Brain microvascular endothelial cell (primary cell): ENCODE measurements around the gene FNDC3B.

Experiments used
- DNase-seq: peaks from one replicate; pipeline ENCODE4 v3.0.0-alpha.2; 2020
- H3K27ac ChIP-seq: fragments of 250-450 bp; sonication (Bioruptor Pico); 2 replicates; pipeline ENCODE4 v1.5.1; 2020; ENCODE audit warnings: mild to moderate bottlenecking, moderate library complexity
- H3K27me3 ChIP-seq: fragments of 250-450 bp; sonication (Bioruptor Pico); replicated peaks from 2 replicates; pipeline ENCODE4 v1.5.1; 2020; ENCODE audit warnings: mild to moderate bottlenecking
- H3K36me3 ChIP-seq: fragments of 250-450 bp; sonication (Bioruptor Pico); replicated peaks from 2 replicates; pipeline ENCODE4 v1.5.1; 2020; ENCODE audit warnings: mild to moderate bottlenecking
- H3K4me3 ChIP-seq: 2 replicates; pipeline ENCODE4 v1.5.1; 2011; ENCODE audit warnings: low read depth, mild to moderate bottlenecking, control low read depth, low read length, moderate library complexity
- in situ Hi-C: cut with HindIII; loops from 2 replicates; pipeline ENCODE4 v1.10.0; 2017; ENCODE audit warnings: low sequenced_read_pairs, low pct_ligation_motif_present
- TF ChIP-seq, protein P1 (sequence below): IDR thresholded peaks from 2 replicates; pipeline ENCODE4 v1.5.1; 2011; ENCODE audit warnings: low read depth, mild to moderate bottlenecking, moderate library complexity, low read length, control low read depth, inconsistent platforms; ENCODE audit errors: missing control alignments

Gene FNDC3B

DNA sequence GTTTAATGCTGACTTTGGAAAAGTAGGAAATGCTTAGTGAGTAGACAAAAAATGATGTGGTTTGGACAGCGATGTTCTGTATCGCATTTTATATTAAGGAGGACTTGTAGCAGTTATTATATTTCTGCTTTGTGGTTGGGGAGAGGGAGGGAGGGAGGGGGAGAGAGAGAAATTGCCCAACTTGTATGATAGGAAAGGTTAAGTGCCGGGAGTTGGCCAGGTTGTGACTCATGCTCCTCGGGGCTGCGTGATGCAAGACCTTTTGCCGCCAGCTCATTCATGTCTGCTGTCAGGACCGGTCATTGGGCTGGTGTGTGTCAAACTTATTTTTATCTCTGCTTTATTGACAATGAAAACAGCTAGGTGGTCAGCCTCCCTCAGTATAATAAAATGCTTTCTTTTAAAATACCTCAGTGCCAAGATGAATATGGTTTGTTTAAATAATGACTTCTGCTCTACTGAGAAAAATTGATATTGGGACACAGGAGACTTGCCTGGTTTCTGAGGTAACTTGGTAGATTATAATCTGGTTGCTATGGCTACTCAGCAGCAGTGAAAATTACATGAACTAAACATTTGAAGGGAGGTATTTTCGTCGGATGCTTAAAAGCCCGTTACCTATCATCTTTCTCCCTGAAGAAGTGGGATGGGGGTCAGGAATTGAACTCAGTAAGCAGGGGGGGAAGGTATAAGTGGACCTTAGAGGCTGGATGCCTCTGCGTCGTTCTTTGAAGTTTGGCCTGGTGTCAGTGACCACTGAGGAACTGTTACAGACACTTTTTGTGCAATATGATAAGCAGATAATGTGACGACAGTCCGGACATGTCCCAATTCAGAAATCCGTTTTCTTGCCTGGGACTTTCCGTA lies 90.7 kb downstream of the FNDC3B start:
- H3K36me3 ChIP-seq: peaks cover 8% of the 10 kb centered on the region
- DNase-seq: peak; percentile 99
- peak overlapping the region; percentile 92 for H3K27ac ChIP-seq
- TF ChIP-seq, protein P1, sequence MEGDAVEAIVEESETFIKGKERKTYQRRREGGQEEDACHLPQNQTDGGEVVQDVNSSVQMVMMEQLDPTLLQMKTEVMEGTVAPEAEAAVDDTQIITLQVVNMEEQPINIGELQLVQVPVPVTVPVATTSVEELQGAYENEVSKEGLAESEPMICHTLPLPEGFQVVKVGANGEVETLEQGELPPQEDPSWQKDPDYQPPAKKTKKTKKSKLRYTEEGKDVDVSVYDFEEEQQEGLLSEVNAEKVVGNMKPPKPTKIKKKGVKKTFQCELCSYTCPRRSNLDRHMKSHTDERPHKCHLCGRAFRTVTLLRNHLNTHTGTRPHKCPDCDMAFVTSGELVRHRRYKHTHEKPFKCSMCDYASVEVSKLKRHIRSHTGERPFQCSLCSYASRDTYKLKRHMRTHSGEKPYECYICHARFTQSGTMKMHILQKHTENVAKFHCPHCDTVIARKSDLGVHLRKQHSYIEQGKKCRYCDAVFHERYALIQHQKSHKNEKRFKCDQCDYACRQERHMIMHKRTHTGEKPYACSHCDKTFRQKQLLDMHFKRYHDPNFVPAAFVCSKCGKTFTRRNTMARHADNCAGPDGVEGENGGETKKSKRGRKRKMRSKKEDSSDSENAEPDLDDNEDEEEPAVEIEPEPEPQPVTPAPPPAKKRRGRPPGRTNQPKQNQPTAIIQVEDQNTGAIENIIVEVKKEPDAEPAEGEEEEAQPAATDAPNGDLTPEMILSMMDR: no peak
- in situ Hi-C loops: no loop called here
- H3K4me3 ChIP-seq: peak overlapping the region; percentile 1
- H3K27me3 ChIP-seq: no peaks in the 10 kb centered on the region

DNA sequence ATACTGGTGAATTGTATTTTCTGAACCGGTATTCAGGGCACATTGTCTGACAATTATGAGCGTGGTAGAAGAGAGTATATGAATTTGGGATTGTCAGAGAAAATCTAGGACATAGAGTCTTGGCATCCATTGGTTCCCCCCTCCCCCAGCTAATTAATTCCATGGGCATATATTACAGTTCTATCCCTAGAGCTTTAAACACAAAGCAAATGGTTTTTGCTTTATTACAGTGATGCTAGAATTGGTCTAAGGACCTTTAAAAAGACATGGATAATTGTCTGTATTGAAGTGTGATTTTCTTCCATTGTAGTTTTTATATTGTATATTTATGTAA lies 91.3 kb downstream of the FNDC3B start:
- H3K36me3 ChIP-seq: peaks cover 10% of the 10 kb centered on the region
- in situ Hi-C loops: no loop called here
- no peak overlapping the region for H3K4me3 ChIP-seq
- TF ChIP-seq, protein P1: no peak
- peak overlapping the region; percentile 92 for H3K27ac ChIP-seq
- no peak for DNase-seq
- no peaks in the 10 kb centered on the region for H3K27me3 ChIP-seq

DNA sequence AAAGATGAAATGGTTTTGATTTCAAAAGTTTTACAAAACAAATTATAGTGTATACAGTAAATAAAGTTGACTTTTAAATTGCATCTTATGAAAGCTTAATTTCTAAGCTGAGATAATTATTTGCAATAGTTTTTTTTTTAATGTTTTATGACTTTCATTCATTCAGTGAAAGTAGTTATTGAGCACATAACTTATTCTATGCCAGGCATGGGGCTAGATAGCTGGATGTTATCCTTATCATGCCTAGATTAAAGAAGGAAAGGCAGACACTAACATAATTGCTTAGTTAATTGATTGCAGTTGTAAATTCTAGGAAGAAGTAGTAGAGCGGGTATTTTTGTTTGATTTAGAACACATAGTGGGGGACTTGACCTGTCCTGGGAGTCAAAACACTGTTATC lies 92.4 kb downstream of the FNDC3B start:
- in situ Hi-C loops: no loop called here
- TF ChIP-seq, protein P1: no peak
- DNase-seq: no peak
- Histone ChIP-seq H3K4me3 (no peak overlapping the region), H3K27me3 (no peaks in the 10 kb centered on the region), H3K27ac (peak overlapping the region; percentile 2), H3K36me3 (peaks cover 11% of the 10 kb centered on the region)

DNA sequence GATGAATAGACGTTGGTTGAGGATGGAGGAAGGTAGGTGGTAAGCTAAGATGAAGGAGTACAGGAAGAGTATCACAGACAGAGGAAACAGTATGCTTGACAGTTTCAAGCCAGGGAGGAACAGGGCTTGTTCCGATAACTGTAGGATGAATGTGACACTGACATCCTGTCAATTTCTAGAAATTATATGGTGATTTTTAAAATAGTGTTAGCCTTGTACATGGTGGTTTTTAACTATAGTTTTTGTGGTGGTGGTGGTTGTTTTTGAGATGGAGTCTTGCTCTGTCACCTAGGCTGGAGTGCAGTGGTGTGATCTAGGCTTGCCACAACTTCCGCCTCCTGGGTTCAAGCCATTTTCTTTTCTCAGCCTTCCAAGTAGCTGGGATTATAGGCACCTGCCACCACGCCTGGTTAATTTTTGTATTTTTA lies 92.8 kb downstream of the FNDC3B start:
- no peaks in the 10 kb centered on the region for H3K27me3 ChIP-seq
- peaks cover 11% of the 10 kb centered on the region for H3K36me3 ChIP-seq
- H3K4me3 ChIP-seq: no peak overlapping the region
- H3K27ac ChIP-seq: peak overlapping the region; percentile 2
- in situ Hi-C loops: no loop called here
- no peak for DNase-seq
- TF ChIP-seq, protein P1: no peak

DNA sequence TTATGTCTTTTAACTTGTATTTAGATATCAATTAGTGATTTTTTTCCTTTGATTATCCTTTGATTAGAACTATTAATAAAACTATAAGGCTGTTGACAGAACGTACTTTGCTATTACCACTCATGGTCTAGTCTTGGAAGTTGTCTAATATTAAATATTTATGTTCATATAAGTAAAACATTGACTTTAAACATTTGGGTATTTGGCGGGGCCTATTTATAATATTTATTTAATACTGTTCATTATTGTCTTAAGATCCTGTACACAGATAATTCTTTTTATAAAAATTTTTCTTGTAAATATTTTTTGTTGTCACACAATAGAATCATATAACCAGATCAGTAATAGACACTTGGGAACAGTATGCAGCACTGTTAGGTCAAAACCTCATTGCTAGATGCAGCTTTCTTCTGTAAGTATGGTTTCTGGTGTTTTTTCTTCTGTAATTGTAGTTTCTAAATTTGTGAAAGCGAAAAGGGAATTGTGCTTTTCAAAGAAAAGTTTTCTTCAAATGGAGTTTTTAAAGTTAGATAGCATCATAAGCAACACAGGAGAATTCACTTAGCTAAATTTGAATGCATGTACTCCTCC lies 93.4 kb downstream of the FNDC3B start:
- TF ChIP-seq, protein P1: no peak
- DNase-seq: no peak
- Histone ChIP-seq H3K27me3 (no peaks in the 10 kb centered on the region), H3K36me3 (peaks cover 11% of the 10 kb centered on the region), H3K4me3 (no peak overlapping the region), H3K27ac (no peak overlapping the region)
- in situ Hi-C loops: no loop called here

DNA sequence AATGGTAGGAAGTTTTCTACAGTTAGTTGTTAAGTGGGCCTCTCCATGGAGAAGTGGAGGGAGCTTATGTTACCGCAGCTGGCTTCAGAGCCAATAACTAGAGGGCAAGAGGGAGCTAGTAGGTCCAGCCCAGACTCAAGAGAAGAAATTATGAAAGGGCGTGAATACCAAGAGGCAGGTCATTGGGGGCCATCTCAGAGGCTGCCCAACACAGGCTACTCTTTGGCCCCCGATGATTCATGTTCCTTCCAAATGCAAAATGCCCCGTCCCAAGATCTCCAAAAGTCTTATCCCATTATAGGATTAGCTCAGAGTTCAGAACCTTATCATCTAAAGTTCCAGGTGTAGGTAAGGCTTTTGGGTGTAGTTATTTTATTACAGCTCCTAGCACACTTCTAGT lies 94.5 kb downstream of the FNDC3B start:
- in situ Hi-C loops: no loop called here

More for the DNA sequence above, 94.5 kb downstream of the FNDC3B start:
- H3K27me3 ChIP-seq: no peaks in the 10 kb centered on the region
- H3K27ac ChIP-seq: no peak overlapping the region
- H3K36me3 ChIP-seq: peaks cover 11% of the 10 kb centered on the region
- TF ChIP-seq, protein P1: no peak
- no peak overlapping the region for H3K4me3 ChIP-seq
- no peak for DNase-seq
